ENCODE data around the gene CDC42BPA.

GRCh38 chr1:227214207-227214606 is 104.1 kb downstream of the CDC42BPA start:
- TF ChIP-seq, protein P1, sequence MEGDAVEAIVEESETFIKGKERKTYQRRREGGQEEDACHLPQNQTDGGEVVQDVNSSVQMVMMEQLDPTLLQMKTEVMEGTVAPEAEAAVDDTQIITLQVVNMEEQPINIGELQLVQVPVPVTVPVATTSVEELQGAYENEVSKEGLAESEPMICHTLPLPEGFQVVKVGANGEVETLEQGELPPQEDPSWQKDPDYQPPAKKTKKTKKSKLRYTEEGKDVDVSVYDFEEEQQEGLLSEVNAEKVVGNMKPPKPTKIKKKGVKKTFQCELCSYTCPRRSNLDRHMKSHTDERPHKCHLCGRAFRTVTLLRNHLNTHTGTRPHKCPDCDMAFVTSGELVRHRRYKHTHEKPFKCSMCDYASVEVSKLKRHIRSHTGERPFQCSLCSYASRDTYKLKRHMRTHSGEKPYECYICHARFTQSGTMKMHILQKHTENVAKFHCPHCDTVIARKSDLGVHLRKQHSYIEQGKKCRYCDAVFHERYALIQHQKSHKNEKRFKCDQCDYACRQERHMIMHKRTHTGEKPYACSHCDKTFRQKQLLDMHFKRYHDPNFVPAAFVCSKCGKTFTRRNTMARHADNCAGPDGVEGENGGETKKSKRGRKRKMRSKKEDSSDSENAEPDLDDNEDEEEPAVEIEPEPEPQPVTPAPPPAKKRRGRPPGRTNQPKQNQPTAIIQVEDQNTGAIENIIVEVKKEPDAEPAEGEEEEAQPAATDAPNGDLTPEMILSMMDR (IDR thresholded peaks at IDR 0.05), result no peak
- TF ChIP-seq POLR2A (IDR thresholded peaks at IDR 0.05) (no peak), POLR2AphosphoS5 (IDR thresholded peaks at IDR 0.05) (no peak)
